NOMO-1 (cell line): ENCODE data around the gene PIK3R1.

Source experiments
- DNase-seq, 2 experiments: peaks; one replicate each; lab custom pipeline; 2025; ENCODE audit not compliant: unreplicated experiment in 2 of 2; lab: John Stamatoyannopoulos, UW

Gene PIK3R1

DNA sequence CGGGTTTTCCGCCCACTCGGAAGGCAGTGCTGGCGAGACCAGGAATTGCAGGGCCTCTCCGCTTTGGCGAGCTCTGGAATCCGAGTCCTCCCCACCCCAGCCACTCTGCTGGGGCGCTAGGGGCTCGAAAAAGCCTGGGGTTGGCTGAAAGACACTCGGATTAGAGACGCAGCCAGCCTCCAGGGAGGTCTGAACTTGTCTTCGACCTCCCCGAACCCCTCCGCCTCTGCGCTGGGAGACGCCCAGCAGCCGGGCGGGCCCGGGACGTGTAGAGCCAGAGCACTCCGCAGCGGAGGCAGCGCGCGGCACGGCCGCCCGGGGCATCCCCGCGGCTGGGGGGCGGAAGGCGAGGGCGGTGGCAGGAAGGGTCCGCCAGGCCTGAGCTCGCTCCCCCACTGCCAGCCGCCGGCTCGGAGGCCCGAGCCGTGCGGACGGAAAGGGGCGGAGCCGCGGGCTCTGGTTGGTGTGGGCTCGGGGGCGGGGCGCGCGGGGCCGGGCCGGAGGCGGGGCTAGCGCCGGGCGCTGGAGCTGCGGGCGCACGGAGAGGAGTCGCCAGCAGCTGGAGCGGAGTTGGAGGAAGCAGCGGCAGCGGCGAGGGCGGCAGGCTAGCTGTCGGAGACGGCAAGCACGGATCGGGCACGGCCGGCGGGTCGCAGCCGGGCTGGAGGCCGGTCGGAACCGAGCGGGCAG, at the start of gene PIK3R1:
Gene PIK3R1, plus strand, starts transcription at position 549 of the 690 bp plus-strand sequence. CDS start 10,920 bp downstream, outside the sequence.
- peak; percentile 93 to 94 for DNase-seq

DNA sequence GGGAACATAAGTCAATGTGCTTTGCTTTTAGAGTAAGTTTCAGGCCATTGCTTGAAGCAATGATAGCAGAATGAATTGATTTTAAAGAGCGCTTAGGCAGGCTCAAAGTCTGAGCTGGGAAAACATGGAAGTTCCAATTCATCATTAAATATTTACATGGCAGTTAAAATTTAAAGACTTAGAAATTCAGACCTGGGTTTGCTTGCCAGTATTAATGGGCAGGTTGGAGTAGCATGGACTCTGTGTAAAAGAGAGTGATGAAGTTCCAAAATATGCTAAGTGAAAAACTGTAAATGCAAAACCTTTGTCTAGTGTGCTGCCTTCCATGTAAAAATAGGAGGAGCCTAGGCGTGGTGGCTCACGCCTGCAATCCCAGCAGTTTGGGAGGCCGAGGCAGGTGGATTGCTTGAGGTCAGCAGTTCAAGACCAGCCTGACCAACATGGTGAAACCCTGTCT, 48.3 kb upstream of the PIK3R1 start:
- no peak for DNase-seq

GRCh38 chr5:68169903-68170302, 45.7 kb upstream of the PIK3R1 start:
- DNase-seq, result no peak

GRCh38 chr5:68170826-68171558, 44.6 kb upstream of the PIK3R1 start:
- DNase-seq, result no peak

DNA sequence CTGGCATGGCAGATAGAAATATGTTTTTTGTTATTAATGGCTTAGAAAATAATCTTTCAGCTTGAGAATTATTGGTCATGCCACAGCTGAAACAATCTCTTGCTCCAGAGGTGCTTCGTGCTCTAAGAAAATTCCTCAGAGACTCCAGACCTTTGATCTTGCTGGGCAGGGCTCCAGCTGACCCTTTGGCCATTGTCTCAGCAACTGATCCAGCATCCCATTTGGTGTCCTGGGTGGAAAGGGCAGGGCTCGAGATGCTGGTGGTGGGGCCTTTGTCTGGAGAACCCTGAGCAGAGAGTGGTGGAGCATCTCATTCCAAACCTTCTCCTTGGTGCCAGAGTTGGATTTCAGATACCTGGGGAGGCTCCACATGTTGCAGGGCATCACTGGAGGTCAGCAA, 43.2 kb upstream of the PIK3R1 start:
- no peak for DNase-seq

DNA sequence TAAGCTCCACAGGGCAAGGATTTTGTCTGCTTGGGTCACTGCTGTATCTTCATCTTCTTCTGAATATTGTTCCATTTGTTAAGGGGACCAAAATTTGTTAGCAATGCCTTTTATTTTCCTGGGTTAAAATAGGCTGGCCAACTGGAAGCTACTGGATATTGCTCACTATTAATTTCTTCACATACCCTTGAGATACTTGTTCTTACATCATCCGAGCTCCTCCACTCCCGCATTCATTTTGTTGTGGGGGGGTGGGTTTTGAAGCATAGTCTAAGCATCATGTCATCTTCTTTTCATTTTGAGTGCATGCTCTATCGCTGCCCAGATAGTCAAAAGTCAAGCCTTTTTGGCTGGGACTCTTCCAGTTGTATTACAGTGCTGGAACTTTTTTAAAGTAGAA, 42.5 kb upstream of the PIK3R1 start:
- DNase-seq, result no peak

DNA sequence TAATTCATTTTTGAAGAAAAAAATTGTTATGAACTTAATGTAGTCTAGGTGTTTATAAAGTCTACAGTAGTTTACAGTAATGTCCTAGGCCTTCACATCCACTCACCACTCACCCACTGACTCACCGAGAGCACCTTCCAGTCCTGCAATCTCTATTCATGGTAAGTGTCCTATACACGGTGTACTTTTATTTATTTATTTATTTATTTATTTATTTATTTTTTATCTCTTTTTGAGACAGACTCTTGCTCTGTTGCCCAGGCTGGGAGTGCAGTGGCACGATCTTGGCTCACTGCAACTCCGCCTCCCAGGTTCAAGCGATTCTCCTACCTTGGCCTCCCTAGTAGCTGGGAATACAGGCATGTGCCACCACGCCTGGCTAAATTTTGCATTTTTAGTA, 39.3 kb upstream of the PIK3R1 start:
- DNase-seq, result no peak

DNA sequence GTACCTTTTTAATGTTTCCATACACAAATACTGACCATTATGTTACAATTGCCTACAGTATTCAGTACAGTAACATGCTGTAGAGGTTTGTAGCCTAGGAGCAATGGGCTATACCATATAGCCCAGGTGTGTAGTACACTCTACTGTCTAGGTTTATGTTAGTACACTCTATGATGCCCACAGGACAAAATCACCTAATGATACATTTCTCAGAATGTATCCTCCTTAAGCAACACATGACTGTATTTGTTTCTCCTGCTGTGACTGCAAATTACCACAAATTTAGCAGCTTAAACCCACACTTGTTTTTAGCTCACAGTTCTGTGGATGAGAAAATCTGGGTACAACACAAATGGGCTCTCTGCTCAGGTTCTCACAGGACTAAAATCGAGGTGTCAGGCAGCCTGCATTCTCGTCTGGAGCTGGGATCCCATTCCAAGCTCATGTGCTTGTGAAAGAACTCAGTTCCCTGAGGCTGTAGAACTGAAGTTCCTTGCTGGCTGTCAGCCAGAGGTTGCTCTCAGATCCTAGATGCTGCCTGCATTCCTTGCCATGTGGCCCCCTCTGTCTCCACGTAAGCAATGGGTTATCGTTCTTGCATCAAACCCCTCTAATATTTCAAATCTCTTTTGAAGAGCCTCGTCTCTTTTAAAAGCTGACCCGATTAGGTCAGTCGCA, 38.6 kb upstream of the PIK3R1 start:
- no peak for DNase-seq

GRCh38 chr5:68177676-68178075, 37.9 kb upstream of the PIK3R1 start:
- DNase-seq, result no peak

- no peak for DNase-seq
These were observed 37.0 kb upstream of the PIK3R1 start for GRCh38 chr5:68178579-68178978.

GRCh38 chr5:68180121-68181038, 35.2 kb upstream of the PIK3R1 start:
- DNase-seq, result no peak

DNA sequence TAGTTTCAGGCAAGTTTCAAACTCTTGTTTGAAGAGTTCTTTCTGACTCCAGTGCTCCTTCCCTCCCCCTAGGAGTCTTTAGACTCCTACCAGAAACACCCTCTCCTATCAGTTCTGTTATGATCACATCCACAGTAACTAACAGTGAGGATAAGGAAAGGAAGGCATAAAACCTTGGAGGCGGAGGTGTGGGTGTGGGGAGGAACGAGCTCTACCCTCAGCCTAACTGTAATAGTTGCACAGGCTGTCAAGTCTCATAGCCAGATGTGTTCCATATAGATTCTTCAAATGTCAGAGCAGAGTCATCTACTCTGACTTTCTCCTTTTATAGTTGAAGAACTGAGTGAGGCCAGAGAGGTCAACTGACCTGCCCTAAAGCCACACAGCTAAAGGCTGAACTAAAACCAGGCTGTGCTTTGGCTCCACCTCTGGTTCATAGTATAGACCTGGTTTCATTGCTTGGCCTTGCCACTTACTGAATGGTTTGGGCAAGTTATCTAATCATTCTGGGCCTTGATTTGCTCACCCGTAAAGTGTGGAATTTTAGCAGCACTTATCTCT, 34.4 kb upstream of the PIK3R1 start:
- no peak for DNase-seq

GRCh38 chr5:68182094-68182493, 33.5 kb upstream of the PIK3R1 start:
- DNase-seq, result no peak

- peak in 1 of 2 experiments; percentile 4 for DNase-seq
These were observed 33.0 kb upstream of the PIK3R1 start for GRCh38 chr5:68182534-68182933.

DNA sequence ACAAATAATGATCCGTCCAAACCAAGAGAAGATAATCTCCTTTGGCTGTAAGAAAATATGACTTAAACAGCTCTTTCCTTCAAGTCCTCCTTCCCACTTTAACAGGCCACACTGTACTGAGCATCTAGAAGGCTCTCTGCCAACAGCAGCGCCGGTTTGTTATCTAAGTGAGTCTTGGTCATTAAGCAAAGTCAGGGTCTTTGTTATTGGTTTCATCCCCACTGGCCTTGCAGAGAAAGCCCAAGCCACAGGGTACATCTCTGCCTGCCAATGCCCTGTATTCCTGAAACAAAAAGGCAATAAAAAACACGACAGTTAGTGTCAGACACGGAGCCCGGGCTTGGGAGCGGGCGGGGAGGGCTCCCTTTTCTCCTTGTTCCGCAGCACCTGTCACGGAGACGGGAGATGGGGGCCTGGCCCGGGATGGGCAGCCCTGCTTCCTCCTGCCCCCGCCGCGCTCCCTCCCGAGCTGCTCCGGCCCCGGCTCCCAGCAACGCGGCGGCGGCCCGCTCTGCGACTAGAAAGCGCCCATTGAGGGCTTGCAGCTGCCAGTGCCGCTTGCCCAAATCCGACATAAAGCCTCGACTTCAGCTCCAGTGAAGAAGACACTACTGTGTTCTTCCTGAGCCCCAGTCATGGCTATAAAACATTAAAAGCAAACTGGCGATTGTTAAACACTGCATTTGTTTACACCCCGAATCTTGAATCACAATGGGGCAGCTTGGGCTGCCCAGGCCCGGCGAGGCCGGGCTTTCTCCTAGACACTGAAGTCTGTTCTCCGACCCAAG, 28.1 kb upstream of the PIK3R1 start:
- DNase-seq, result no peak

- DNase-seq, result no peak
These were observed 26.4 kb upstream of the PIK3R1 start for GRCh38 chr5:68189171-68189570.

DNA sequence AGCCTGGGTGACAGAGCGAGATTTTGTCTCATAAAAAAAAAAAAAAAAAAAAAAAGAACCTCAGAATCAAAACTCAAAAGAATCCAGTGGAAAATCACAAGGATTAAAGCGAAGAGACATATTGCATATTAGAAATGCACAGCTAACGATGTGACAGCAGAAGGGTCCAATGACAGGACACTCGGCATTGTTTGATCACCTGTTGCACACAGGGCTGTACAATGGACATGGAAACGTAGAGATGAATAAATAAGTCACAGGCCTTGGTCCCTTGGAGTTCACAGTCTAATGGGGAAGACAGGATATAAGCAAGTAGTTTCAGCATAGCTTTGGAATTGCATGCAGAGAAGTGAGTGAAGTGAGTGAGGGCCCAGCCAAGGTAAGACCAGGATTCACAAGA, 25.9 kb upstream of the PIK3R1 start:
- DNase-seq, result no peak

GRCh38 chr5:68190619-68191018, 24.9 kb upstream of the PIK3R1 start:
- no peak for DNase-seq

GRCh38 chr5:68191083-68191791, 24.3 kb upstream of the PIK3R1 start:
- DNase-seq, result no peak
